Activated T-cell treated with anti-CD3 and anti-CD28 coated beads, Interleukin-2, amount 50 U/mL, for 4 hours (primary cell): ENCODE data around the gene FANCG. TPM values are rescaled to one million over a fixed set of nuclear protein-coding genes. Genes with fewer than 3 reads are reported as not detected.

Experiments used
- ATAC-seq, 2 donors: fragments of 200-7000 bp; cut with Tn5 transposase; one replicate each; pipeline ENCODE4 v1.10.0; 2021
- DNase-seq: peaks from one replicate; pipeline ENCODE4 v3.0.0-alpha.2; 2020
- H3K27me3 Mint-ChIP-seq: one replicate; pipeline ENCODE4 v1.8.0; 2021; ENCODE audit warnings: low read depth, mixed read lengths
- H3K36me3 Mint-ChIP-seq: one replicate; pipeline ENCODE4 v1.8.0; 2022; ENCODE audit warnings: mixed read lengths; ENCODE audit not compliant: insufficient read depth
- H3K4me1 Mint-ChIP-seq: one replicate; pipeline ENCODE4 v1.8.0; 2021; ENCODE audit warnings: low read depth, mixed read lengths
- H3K4me3 Mint-ChIP-seq: one replicate; pipeline ENCODE4 v1.8.0; 2021; ENCODE audit warnings: mild to moderate bottlenecking, moderate library complexity, mixed read lengths
- H3K9me3 Mint-ChIP-seq: one replicate; pipeline ENCODE4 v1.8.0; 2021; ENCODE audit warnings: mixed read lengths
- total RNA-seq, 3 donors: library from RNA; stranded (reverse); gene quantifications; one replicate each; pipeline ENCODE4 v1.2.1, GENCODE V29; 2021

Gene FANCG
- total RNA-seq, 3 donors from 2014 or later: 40.0 to 62.6 (median 54.4) TPM

DNA sequence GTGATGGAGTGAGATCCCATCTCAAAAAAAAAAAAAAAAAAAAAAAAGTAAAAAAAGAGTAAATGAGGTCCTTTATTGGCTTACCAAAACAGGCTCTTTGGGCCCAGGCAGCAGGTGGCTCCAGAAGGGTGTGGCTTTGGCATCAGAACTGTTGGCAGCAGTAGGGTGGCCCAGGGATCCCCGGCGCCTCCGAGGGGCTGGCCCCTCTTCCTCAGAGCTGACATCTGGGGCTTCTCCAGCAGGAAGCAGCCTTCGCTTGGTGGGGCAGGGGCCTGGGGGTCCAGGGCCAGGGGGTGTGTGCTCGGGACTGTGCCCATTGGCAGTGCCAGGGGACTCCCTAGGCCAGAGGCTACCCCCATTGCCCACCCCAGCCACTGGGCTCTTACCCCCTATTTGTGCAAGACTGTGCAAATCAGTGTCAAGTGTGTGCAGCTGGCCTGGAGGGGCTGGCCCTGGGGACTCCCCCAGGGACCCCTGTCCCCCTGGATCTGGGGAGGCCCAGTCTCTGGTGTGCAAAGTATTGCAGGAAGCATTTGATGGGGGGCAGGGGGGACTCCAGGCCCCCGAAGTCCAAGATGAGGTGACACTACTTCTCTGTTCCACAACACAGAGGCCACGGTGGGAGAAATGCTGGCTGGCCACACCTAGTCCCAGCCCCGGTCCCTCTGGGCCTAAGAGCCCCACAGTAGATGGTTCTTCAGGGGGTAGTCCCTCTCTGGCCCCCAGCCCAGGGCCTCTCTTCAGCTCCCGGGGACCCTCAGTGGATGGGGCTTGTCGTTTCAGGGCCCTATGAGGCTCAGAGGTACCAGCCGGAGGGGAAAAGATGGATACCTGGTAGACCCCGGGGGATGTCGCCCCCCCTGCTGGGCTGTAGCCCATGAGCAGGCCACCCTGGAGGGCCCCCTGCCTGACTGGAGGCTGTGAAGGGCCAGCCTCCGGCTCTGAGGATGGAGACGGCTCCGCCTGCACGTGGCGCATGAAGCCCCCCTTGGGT is 27.9 kb upstream of the FANCG start:
- Mint-ChIP-seq H3K4me1 (peaks cover 33% of the 10 kb centered on the region), H3K9me3 (no peaks in the 10 kb centered on the region), H3K27me3 (no peaks in the 10 kb centered on the region), H3K4me3 (no peak overlapping the region), H3K36me3 (peaks cover 5% of the 10 kb centered on the region)
- DNase-seq (no peak), ATAC-seq (no peak)

DNA sequence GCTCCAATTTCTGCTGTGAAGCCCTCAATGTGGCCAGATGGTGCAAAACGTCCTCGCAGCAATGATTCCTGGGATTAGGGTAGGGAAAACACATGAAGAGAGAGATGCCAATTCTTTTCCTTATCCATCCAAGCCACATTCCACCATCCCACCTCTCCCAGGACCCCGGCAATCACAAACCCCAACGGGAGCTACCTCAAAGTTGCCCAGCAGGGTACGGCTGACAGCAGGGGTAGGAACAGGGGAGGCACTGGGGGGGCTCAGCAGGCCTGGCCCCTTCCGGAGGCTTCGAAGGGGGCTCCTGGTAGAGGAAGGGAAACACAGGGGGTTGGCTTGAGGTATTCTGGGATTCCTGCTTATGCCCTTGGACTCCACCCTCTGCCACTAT is 26.6 kb upstream of the FANCG start:
- Mint-ChIP-seq H3K9me3 (no peaks in the 10 kb centered on the region), H3K36me3 (peaks cover 9% of the 10 kb centered on the region), H3K4me3 (no peak overlapping the region), H3K27me3 (no peaks in the 10 kb centered on the region), H3K4me1 (peaks cover 31% of the 10 kb centered on the region)
- DNase-seq (no peak), ATAC-seq (no peak)

DNA sequence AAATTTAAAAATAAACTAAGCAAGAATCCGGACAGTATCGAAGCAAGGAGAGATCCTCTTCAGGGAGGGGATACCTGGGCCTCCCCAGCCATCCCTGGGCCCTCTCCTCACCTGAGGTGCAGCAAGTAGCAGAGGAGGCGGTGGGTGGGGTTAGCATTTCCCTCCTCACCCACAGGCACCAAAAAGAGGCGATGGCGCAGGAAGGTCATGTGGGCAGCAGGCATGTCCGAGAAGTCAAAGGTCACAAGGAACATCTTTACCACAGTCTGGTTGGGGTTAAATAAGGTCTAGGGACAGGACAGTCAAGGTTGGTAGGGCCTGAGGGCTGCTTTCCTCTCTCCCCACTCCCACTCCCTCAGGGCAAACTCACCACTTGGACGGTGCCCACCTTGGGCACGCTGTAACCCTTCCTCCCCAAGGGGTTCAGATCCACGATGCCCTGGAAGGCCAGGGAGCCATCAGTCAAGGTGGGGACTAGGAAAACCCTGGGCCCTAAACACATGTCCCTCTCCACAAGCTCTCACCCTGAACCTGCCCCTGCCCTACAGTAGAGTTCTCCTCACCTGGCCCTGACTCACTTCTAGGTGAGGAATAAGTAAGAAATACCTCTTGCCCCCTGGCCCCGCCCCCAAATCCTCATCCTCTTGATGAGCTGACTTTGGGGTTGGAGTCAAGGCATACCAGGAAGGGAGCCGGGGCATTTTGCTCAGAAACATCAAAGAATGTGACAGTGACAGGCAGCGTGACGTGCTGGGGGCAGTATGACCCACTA is 26.0 kb upstream of the FANCG start:
- no peaks in the 10 kb centered on the region for H3K27me3 Mint-ChIP-seq
- peaks cover 15% of the 10 kb centered on the region for H3K36me3 Mint-ChIP-seq

DNA sequence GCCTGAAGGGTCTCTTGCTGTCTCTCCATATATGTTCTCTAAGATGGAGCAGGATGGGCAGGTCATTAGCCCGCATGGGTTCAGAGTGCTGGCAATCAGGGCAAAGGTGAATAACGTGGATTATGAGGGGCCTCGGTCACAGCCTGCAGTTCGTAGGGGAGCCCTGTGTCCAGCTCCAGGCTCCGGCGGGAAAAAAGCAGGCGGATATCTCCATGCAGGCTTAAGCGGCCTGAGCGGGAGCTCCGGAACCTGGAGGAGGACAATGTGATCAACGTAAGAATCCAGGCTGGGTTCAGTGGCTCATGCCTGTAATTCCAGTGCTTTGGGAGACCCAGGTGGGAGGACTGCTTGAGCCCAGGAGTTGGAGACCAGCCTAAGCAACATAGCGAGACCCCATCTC is 25.4 kb upstream of the FANCG start:
- DNase-seq (no peak), ATAC-seq (no peak)
- Mint-ChIP-seq H3K36me3 (peaks cover 21% of the 10 kb centered on the region), H3K9me3 (no peaks in the 10 kb centered on the region), H3K4me3 (no peak overlapping the region), H3K27me3 (no peaks in the 10 kb centered on the region), H3K4me1 (peaks cover 34% of the 10 kb centered on the region)

More for the DNA sequence above, 26.0 kb upstream of the FANCG start:
- no peak for ATAC-seq
- H3K4me1 Mint-ChIP-seq: peaks cover 33% of the 10 kb centered on the region
- no peaks in the 10 kb centered on the region for H3K9me3 Mint-ChIP-seq
- no peak overlapping the region for H3K4me3 Mint-ChIP-seq
- no peak for DNase-seq

DNA sequence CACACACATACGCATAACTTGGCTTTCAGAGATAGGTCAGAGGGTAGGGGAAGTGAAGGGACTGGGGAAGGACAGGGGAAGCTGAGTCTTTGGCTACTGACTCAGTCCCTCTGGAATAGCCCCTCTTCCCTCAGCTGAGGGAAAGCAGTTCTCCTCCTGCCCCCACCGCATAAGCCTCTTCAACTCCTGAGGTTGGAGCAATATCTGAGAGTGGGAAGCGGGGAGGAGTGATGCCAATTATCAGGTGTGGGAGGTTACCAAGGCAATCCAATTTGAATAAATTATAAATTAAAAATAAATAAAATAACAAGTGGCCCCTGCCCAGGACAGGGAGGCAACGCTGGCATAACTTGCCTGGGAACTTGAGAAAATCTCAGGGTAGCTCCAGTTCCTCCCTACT is 24.8 kb upstream of the FANCG start:
- peaks cover 31% of the 10 kb centered on the region for H3K4me1 Mint-ChIP-seq
- ATAC-seq (no peak), DNase-seq (no peak)
- no peak overlapping the region for H3K4me3 Mint-ChIP-seq
- peaks cover 27% of the 10 kb centered on the region for H3K36me3 Mint-ChIP-seq
- H3K9me3 Mint-ChIP-seq: no peaks in the 10 kb centered on the region
- H3K27me3 Mint-ChIP-seq: no peaks in the 10 kb centered on the region

DNA sequence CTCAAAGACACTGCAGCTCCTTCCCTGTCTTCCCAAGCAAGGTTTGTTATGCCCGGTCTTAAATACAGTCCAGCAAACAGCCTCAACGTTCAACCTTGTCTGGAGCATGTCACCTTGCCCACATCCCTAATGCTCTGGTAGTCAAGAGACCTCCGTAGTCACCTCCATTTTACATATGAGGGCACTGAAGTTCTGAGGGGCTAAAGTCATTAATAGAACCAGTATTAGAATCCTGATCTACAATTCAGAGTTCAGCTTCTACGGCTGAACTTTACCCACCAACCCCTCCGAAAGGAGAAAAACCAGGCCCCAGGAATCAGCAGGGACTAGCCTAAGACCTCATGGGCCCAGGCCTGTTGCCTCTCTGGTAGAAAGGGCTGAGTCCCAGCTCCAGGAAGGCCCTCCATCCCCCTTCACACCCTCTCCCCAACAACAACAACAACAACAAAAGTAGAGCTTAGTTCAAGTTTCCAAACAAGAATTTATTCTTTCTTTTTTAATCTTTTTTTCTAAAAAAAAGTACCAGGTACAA is 24.0 kb upstream of the FANCG start:
- Mint-ChIP-seq H3K4me3 (peak overlapping the region; percentile 99), H3K4me1 (peaks cover 29% of the 10 kb centered on the region), H3K27me3 (no peaks in the 10 kb centered on the region), H3K36me3 (peaks cover 29% of the 10 kb centered on the region), H3K9me3 (no peaks in the 10 kb centered on the region)
- DNase-seq: no peak
- ATAC-seq: no peak

DNA sequence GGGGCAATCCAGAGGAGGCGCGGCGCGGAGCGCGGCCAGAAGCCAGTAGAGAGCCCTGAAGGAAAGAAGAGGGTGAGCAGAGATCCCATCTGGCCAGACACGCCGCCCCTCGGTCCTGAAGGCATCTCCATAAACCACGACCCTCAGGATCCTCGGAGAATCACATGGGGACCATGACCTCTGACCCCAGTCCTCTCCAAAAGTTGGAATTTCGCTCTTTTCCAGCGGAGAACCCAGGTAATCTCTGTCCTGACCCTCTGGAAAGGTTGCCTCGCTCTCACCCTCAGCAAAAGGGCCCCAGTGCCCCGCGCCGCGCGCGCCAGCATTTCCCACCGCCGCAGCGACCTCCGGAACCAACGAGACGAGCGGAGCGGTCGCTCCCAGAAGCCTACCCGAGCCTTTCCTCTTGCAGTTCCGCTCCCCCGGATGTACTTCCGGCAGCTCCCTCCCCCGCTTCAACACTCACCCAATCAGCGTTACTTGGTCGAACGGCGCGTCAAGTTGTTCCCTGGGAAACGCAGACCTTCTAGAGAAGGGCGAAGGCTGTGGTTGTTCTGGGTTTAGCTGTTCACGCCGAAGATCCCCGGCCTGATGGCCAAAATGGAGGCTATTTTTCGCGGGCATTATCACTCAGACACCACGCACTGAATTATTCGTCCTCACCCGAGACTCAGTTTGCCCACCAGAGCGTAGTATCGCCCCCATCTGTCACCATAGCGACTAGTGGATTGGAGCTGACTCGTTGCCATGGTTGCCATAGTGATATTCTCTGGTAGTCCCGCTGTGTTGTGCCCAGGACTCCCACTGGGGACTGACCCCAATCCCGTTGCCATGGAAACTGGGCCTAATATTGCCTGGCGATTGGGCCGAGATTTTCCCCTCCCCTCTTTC is 23.3 kb upstream of the FANCG start, which contains the start of gene STOML2:
TSS of gene STOML2 (minus strand) at position 363 of the 891 bp plus-strand sequence. CDS start at position 326, 37 bp downstream.
- ATAC-seq (peak; percentile 98 to 99), DNase-seq (peak; percentile 86)
- Mint-ChIP-seq H3K27me3 (no peaks in the 10 kb centered on the region), H3K4me3 (peak within 1 kb of the TSS; percentile 99), H3K4me1 (peaks cover 29% of the 10 kb centered on the region), H3K9me3 (no peaks in the 10 kb centered on the region), H3K36me3 (peaks cover 29% of the 10 kb centered on the region)

DNA sequence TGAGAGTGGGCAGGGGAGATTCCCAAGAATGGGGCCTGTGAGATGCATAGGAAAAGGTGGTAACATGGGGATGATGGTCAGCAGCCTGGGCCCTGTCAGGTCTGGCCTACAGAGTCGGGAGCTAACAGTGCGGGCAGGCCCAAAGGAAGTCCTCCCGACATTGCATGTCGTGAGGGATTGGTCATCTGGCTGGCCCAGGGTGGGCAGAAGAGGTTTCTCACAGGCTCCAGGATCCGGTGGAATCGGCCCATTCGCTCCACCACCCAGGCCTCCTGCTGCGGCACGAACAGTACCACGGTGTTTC is 22.7 kb upstream of the FANCG start:
- DNase-seq: no peak
- H3K27me3 Mint-ChIP-seq: no peaks in the 10 kb centered on the region
- H3K4me3 Mint-ChIP-seq: peak overlapping the region; percentile 99
- peak; percentile 32 to 38 for ATAC-seq
- peaks cover 32% of the 10 kb centered on the region for H3K4me1 Mint-ChIP-seq
- peaks cover 29% of the 10 kb centered on the region for H3K36me3 Mint-ChIP-seq
- no peaks in the 10 kb centered on the region for H3K9me3 Mint-ChIP-seq

DNA sequence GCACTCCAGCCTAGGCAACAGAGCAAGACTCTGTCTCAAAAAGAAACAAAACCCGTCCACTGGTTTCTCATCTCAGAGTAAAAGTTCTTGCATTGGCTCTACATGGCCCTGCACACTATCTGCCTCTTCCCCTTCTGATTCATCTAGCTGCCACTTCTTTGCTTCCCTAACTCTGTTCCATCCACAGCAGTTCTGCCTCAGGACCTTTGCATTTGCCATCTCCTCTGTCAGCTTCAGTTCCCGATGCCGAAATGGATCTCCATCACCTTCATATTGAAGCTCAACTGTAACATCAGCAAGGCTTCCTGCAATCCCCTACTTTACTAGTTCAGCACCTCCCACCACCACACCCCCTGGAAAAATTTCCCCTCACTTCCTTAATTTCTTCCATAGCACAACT is 17.8 kb upstream of the FANCG start:
- DNase-seq: no peak
- Mint-ChIP-seq H3K9me3 (no peaks in the 10 kb centered on the region), H3K36me3 (peaks cover 26% of the 10 kb centered on the region), H3K4me1 (peaks cover 42% of the 10 kb centered on the region), H3K4me3 (peak overlapping the region; percentile 62), H3K27me3 (no peaks in the 10 kb centered on the region)
- ATAC-seq: no peak

DNA sequence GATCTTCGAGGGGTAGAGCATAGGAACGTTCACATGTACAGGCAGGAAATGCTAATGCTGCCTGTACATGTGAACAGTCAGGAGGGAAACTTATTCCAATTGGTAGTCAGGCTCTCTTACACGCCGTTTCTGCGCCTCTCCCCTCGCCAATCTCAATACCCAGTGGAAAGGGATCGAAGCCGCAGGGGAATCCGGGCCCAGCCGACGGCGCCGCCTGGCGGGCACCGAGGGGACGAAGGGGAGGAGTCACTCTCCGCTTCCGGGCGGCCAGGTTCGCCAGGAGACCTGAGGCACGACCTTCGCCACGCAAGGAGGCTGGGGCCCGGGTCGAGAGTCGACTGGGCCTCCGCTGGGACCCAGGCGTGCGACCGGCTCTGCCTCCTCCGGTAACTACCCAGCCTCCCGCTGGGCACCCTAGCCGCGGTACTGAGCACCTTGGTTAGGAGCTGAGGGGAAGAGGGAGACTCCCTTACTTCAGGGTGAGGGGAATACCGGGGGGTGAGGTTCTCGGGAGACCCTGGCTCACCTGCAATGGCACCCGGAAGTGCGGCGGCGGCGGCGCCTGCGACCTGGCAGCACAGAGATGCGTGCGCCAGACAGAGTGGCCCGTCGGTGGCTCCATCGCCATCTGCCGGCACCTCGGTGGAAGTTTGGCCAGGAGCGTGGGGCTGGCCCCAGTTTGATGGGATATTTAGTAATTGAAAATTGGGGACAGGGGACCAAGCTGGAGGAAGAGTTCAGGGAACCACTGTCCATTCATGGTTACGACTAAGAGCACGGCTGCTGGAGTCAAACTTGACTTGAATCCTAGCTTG is 16.5 kb upstream of the FANCG start, which contains the start of gene PIGO:
TSS of gene PIGO (minus strand) at position 557 of the 815 bp plus-strand sequence. CDS start 1,026 bp downstream, outside the sequence.
- no peaks in the 10 kb centered on the region for H3K27me3 Mint-ChIP-seq
- H3K4me3 Mint-ChIP-seq: peak within 1 kb of the TSS; percentile 86
- H3K36me3 Mint-ChIP-seq: peaks cover 21% of the 10 kb centered on the region
- ATAC-seq: peak; percentile 93 to 94
- peak; percentile 87 for DNase-seq
- peaks cover 32% of the 10 kb centered on the region for H3K4me1 Mint-ChIP-seq
- H3K9me3 Mint-ChIP-seq: no peaks in the 10 kb centered on the region

DNA sequence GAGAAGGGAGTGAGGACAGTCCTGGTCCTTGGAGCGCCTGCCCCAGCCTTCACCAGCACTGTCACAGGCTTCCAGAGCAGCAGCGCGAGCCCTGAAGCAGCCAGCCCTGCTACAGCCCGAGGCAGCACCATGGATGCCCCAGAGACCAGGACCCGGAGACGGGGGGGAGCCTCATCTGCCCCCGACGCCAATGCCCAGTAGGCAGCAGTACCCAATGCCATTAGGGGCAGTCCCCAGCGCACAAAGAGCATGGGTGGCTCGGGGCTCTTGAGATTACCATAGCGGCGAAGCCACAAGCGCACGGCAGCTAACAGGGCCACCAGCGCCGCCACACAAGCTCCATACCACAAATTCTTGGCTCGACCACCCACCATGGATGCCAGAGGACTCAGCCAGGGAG is 11.8 kb upstream of the FANCG start:
- Mint-ChIP-seq H3K9me3 (no peaks in the 10 kb centered on the region), H3K4me1 (peaks cover 17% of the 10 kb centered on the region), H3K27me3 (no peaks in the 10 kb centered on the region), H3K4me3 (no peak overlapping the region), H3K36me3 (peaks cover 28% of the 10 kb centered on the region)
- DNase-seq (no peak), ATAC-seq (no peak)

DNA sequence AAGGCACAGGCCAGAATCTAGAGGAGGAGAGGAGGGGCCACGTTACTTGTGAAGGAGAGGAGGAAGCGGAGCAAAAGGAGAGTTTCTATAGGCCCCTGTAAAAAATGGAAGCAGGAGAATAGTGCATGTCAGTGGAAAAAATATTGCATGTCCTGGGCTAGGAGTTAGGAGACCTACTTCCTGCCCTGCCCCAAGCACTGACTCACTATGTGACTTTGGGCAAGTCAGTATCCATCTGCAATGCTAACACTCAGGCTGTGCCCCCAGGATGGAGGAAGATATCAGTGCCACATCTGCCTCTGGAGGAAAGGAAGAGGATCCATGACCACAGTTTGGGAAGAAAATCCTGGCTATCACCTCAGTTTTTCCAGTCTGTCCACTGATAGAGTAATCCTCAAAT is 9.7 kb upstream of the FANCG start:
- no peak for DNase-seq
- ATAC-seq: no peak
- peaks cover under 1% of the 10 kb centered on the region for H3K4me1 Mint-ChIP-seq
- H3K27me3 Mint-ChIP-seq: no peaks in the 10 kb centered on the region
- no peak overlapping the region for H3K4me3 Mint-ChIP-seq
- H3K9me3 Mint-ChIP-seq: no peaks in the 10 kb centered on the region
- peaks cover 31% of the 10 kb centered on the region for H3K36me3 Mint-ChIP-seq

DNA sequence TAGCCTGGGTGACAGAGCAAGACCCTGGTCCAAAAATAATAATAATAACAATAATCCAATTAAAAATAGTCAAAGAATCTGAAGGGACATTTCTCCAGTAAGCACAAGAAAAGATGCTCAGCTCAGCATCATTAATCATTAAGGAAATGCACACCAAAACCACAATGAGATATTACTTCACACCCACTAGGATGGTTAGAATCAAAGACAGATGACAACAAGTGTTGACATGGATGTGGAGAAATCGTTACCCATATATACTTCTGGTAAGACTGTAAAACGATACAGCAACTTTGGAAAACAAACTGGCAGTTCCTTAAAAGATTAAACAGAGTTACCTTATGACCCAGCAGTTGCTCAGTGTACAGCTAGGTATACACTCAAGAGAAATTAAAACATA is 5.3 kb upstream of the FANCG start:
- ATAC-seq: no peak
- Mint-ChIP-seq H3K27me3 (no peaks in the 10 kb centered on the region), H3K4me1 (peaks cover under 1% of the 10 kb centered on the region), H3K9me3 (no peaks in the 10 kb centered on the region), H3K4me3 (no peak overlapping the region), H3K36me3 (peaks cover 21% of the 10 kb centered on the region)
- no peak for DNase-seq
